HG03025 (cell line): ENCODE data around the gene ECPAS.
"Not testable (repeated sequence)": the region's sequence is repeated elsewhere in the genome, so short reads cannot be mapped to it uniquely, and the experiment has no call there.

Experiments
- ATAC-seq: cut with Tn5 transposase; IDR thresholded peaks from one replicate; pipeline ENCODE4 v1.9.1; 2021; ENCODE audit warnings: mild to moderate bottlenecking, moderate library complexity; ENCODE audit not compliant: unreplicated experiment, low FRiP score

Gene ECPAS

DNA sequence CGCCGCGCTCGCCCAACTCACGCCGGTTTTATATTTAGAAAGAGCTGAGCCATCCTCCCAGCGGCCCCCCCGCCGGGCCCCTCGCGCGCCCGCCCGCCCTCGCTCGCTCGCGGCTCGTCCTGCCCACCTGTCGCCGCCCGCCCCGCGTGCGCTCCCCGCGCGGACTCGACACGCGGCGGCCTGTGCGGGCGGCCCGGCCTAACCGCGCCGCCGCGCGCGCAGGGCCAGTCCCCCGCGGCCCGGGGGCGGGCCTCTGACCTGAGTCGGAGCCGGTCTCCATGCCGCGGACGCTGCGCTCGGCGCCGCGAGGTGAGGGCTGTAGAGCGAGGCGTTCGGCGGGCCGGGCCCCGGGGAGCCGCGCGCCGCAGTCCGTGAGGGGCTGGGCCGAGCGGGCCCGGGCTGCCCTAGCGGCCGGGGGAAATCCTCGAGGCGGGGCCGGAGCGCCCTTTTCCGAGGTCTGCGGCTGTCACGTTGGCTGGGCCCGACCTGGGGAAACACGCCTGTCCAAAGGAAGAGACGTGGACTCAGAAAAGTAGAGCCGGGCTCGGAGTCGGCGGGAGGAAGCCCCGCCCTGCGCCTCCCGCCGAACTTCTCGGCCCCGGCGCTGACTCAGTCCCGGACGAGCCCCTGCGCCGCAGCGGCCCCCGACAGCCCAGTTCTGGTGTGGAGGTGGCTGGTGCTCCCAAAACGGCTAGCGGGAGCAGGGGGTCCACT is at the start of gene ECPAS:
Gene ECPAS, minus strand, starts transcription at position 526 of the 714 bp plus-strand sequence. CDS start 11,465 bp downstream, outside the sequence.
- peak; percentile 60 for ATAC-seq

DNA sequence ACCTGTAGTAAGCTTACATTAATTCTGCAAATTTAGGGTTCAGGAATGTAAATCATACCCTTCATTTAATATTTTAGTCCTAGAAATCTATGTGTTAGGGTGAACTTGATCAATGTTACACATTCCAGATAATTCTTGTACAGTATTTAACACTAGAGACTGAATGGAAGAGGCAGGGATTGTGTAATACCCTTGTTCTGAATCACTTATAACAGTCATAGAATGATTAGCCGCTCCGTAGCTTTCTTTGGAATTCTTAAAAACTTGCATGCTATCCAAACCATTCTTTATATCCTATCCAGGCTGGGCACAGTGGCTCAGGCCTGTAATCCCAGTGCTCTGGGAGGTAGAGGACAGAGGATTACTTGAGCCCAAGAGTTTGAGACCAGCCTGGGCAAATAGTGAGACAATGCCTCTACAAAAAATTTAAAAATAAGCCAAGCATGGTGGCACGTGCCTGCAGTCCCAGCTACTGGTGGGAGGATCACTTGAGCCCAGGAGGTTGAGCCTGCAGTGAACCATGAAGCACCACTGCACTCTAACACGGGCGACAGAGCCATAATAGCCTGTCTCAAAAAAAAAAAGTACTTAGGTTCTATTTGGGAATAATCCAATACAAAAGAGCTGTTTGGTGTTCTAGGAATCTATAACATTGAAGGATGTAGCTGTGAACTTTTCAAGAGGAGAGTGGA is 49.1 kb upstream of the ECPAS start:
- ATAC-seq = no peak

GRCh38 chr9:111531716-111532115 is 47.5 kb upstream of the ECPAS start:
- no peak for ATAC-seq

GRCh38 chr9:111529787-111530186 is 45.6 kb upstream of the ECPAS start:
- ATAC-seq = no peak

GRCh38 chr9:111527347-111527746 is 43.2 kb upstream of the ECPAS start:
- no peak for ATAC-seq

- ATAC-seq = no peak
These were observed 41.1 kb upstream of the ECPAS start, which contains the start of gene ZNF483 for GRCh38 chr9:111525056-111525977. ZNF483 (plus strand) TSS chr9:111525179; CDS start chr9:111527396, 2,217 bp downstream.

- ATAC-seq = no peak
These were observed 40.5 kb upstream of the ECPAS start for GRCh38 chr9:111524731-111525055.

- no peak for ATAC-seq
These were observed 31.9 kb upstream of the ECPAS start for GRCh38 chr9:111516061-111516465.

DNA sequence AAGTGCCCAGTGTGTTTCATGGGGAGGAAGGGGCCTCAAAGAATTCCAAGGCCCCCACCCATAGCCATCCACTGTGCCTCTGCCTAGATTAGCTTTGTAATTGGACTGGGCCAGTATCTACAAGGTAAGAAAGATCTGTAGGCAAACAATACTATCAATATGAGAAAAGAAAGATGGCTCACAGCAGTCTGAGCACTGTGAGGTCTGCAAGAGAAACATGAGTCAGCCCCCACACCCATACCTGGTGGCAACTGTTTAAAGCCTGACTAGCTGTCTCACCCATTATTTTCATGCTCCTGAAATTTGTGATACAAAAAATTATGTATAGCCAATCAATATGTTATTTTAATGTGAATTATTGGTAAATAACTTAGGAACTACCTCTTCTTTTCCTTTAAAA is 30.8 kb upstream of the ECPAS start:
- ATAC-seq = no peak

GRCh38 chr9:111511581-111511980 is 27.4 kb upstream of the ECPAS start:
- not testable (repeated sequence) for ATAC-seq

GRCh38 chr9:111502506-111502905 is 18.3 kb upstream of the ECPAS start:
- ATAC-seq = no peak

DNA sequence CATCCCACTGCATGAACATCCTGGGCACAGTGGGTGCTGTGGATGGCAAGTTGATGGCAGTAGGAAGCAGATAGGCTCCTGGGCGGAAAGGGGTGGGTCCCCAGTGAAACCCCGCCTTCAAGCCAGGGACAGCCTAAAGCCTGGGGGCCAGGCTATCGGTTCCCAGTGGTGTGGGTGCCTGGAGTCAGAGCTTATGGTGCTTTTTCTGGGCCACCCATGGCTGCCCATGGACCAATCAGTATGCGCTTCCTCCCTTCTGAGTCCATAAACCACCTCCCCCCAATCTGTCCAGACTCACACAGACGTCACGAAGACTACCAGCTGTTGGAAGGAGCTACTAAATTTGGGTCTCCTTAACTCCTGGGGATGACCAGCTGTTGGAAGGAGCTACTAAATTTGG is 17.5 kb upstream of the ECPAS start:
- no peak for ATAC-seq

GRCh38 chr9:111501005-111501562 is 16.9 kb upstream of the ECPAS start:
- no peak for ATAC-seq

DNA sequence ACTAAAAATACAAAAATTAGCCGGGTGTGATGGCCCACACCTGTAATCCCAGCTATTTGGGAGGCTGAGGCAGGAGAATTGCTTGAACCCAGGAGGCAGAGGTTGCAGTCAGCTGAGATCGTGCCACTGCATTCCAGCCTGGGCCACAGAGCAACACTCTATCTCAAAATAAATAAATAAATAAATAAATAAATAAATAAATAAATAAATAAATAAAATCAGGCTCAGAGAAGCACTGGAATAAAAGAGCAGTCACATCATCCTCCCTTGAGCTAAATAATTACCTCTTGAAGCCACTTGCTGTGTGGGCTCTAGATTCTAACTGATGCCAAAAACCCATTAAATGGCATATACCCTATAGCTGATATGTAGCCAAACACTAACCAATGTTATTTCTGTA is 13.0 kb upstream of the ECPAS start:
- ATAC-seq = not testable (repeated sequence)

- ATAC-seq = no peak
These were observed 350 bp upstream of the ECPAS start for GRCh38 chr9:111484572-111484894.

DNA sequence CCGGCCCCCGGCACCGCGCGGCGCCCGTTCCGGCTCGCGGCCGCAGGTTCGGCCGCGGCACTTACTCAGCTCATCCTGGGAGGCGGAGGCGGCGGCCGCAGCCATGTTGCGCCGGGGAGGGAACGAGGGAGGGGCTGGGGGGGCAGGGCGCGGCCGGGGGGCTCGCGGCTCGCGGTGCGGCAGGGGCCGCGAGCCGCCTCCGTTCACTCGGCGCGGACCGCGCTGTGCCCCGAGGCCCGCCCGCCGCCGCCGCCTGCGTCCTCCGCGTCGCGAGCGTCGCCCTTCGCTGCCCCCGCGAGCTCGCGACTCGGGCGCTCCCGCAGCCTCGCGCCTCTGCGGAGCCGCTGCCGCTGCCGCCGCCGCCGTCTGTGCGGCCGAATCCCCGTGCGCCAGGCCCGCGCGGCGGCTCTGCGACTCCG is 735 bp downstream of the ECPAS start:
- ATAC-seq = peak; percentile 31

DNA sequence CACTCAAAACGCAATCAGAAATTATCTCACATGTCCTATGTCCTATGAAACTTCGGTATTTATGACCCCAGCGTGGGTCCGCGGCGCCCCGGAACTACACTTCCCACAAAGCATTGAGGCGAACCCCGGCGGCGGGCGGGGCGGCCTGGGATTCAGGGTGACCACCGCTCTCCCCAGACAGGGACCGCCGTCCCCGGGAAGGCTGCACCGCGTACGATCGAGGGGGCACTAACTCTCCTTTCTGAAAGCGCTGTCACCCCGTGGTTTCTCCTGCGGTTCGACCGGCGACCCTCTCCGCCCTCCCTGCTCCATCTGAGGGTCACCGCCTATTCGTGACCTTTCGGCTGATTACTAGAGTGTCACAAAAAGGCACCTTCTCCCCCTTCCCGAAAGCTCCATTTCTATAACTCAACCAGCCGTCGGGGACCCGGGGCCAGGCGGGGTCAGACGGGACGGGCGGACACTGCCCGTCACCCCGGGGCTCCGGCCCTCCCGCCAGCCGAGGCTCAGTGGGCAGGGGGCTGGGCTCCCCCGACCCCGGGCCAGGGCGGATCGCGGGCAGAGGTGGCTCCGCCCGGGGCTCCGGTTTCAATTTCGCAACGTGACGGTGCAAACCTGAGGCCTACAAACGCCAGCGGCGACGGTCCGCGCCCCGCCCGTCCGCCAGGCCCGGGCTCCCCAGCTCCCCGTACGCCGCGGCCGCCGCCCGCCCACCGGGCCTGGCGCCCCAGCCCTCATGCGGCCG is 1.3 kb downstream of the ECPAS start:
- peak; percentile 53 for ATAC-seq

- ATAC-seq = no peak
These were observed 2.1 kb downstream of the ECPAS start for GRCh38 chr9:111481885-111482636.

DNA sequence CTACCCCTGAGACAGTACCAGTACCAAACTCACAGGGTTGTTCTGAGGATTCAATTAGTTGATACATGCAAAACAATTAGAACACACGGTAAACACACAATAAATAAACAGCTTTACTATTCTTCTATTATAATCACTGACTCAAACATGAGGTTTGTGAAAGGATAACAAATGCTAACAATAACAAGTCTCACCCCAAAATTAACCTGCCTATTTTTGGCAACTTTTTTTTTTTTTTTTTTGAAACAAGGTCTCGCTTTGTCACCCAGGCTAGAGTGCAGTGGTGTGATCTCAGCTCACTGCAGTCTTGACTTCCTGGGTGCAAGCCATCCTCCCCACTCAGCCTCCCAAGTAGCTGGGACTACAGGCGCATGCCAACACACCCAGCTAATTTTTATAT is 6.5 kb downstream of the ECPAS start:
- ATAC-seq = no peak
